K562 (cell line): ENCODE measurements around the gene GCDH. TPM values are rescaled to one million over a fixed set of nuclear protein-coding genes. Genes with fewer than 3 reads are reported as not detected.

Source experiments
- ATAC-seq: fragments of 200-7000 bp; cut with Tn5 transposase; 3 replicates; pipeline ENCODE4 v1.9.1; 2020; ENCODE audit warnings: moderate library complexity
- BruUV-seq: library from RNA; stranded (reverse); fragments of 400-500 nt; replicated peaks from 2 replicates; lab custom pipeline; 2021; lab: Mats Ljungman, UMichigan
- CTCF ChIA-PET: fragments of 300-600 bp; formaldehyde crosslinking; extraction: SDS; loops from one replicate; lab custom pipeline; 2021; ENCODE audit warnings: low intra/inter-chr PET ratio; lab: Yijun Ruan, JAX
- POLR2A ChIA-PET: fragments of 300-600, 350-650 bp; sonication (Branson Sonifier 250); formaldehyde crosslinking; extraction: SDS; loops from one replicate; lab custom pipeline; 2021; ENCODE audit warnings: antibody characterized with exemption, inconsistent platforms; lab: Yijun Ruan, JAX
- DNase-seq, 4 experiments: peaks; one replicate each; pipeline versions ENCODE4 v3.0.0 to v3.0.0-alpha.2; 2011 to 2018; ENCODE audit warnings: low spot score in 3 of 4, mixed read lengths in 3 of 4; ENCODE audit errors: extremely low read depth in 1 of 4
- FAIRE-seq: peaks from 2 replicates; lab custom pipeline; 2011; peaks lifted over from hg19 to GRCh38; lab: Jason Lieb, UNC
- H2AFZ ChIP-seq: 2 replicates; pipeline ENCODE4 v1.6.0; 2011; ENCODE audit warnings: low read depth, low read length, control low read depth, inconsistent platforms
- H3K27ac ChIP-seq: fragments of 200-600 bp; 3 replicates; pipeline ENCODE4 v1.8.0; 2011; ENCODE audit warnings: low read depth, mild to moderate bottlenecking, control low read depth, inconsistent platforms, low read length, moderate library complexity, mixed read lengths; ENCODE audit errors: extremely low read depth
- H3K27me3 ChIP-seq, 2 experiments: fragments of 300-600 bp in 1 of 2; 2 replicates in 1 of 2; 3 replicates in 1 of 2; pipeline versions ENCODE4 v1.6.0 to v1.8.0; 2011; ENCODE audit warnings: inconsistent platforms in 2 of 2, low read length in 2 of 2, mild to moderate bottlenecking in 1 of 2, mixed read lengths in 1 of 2, moderate library complexity in 1 of 2; ENCODE audit not compliant: control insufficient read depth in 2 of 2, insufficient read depth in 2 of 2
- H3K36me3 ChIP-seq: fragments of 300-600 bp; 3 replicates; pipeline ENCODE4 v1.8.0; 2011; ENCODE audit warnings: mild to moderate bottlenecking, low read length, inconsistent platforms; ENCODE audit not compliant: control insufficient read depth, insufficient read depth
- H3K4me1 ChIP-seq, 2 experiments: fragments of 200-600 bp in 1 of 2; replicated peaks in 1 of 2; 2 replicates in 1 of 2; 3 replicates in 1 of 2; pipeline versions ENCODE4 v1.5.1 to v1.8.0; 2011; ENCODE audit warnings: inconsistent platforms in 2 of 2, low read length in 2 of 2, mild to moderate bottlenecking in 1 of 2, mixed read lengths in 1 of 2, moderate library complexity in 1 of 2; ENCODE audit not compliant: control insufficient read depth in 2 of 2, insufficient read depth in 2 of 2
- H3K4me2 ChIP-seq: 2 replicates; pipeline ENCODE4 v1.6.1; 2011; ENCODE audit warnings: low read length, control low read depth, inconsistent platforms, mixed read lengths; ENCODE audit not compliant: insufficient read depth
- H3K4me3 ChIP-seq: fragments of 200-600 bp; sonication (generic), shearing (Covaris generic); 2 replicates; pipeline ENCODE4 v1.5.1; 2016; ENCODE audit warnings: control low read depth, inconsistent platforms
- H3K79me2 ChIP-seq: fragments of 200-600 bp; 3 replicates; pipeline ENCODE4 v1.8.0; 2011; ENCODE audit warnings: low read length, inconsistent platforms; ENCODE audit not compliant: control insufficient read depth, insufficient read depth
- H3K9ac ChIP-seq, 2 experiments: 2 replicates each; pipeline versions ENCODE4 v1.6.0 to v1.6.1; 2011; ENCODE audit warnings: low read depth in 2 of 2, low read length in 2 of 2, control low read depth in 1 of 2, inconsistent platforms in 1 of 2, mild to moderate bottlenecking in 1 of 2, mixed read lengths in 1 of 2; ENCODE audit not compliant: insufficient read depth in 1 of 2
- H3K9me1 ChIP-seq: one replicate; pipeline ENCODE4 v1.6.0; 2011; ENCODE audit warnings: inconsistent platforms, mild to moderate bottlenecking, low read length, moderate library complexity; ENCODE audit not compliant: control insufficient read depth, insufficient read depth
- H3K9me3 ChIP-seq: replicated peaks from 2 replicates; pipeline ENCODE4 v1.5.1; 2011; ENCODE audit warnings: low read depth, low read length, inconsistent platforms; ENCODE audit not compliant: control insufficient read depth, insufficient read depth
- H4K20me1 ChIP-seq: replicated peaks from 2 replicates; pipeline ENCODE4 v1.6.1; 2011; ENCODE audit warnings: low read length, inconsistent platforms, mixed read lengths; ENCODE audit not compliant: control insufficient read depth, insufficient read depth
- CREBBP ChIP-seq: IDR thresholded peaks from one replicate; pipeline ENCODE4 v1.6.1; 2012; ENCODE audit warnings: low read depth, mild to moderate bottlenecking, control low read depth, inconsistent platforms, low read length
- EP400 ChIP-seq: fragments of 450-650 bp; IDR thresholded peaks from 2 replicates; pipeline ENCODE4 v1.6.1; 2017; ENCODE audit warnings: antibody characterized with exemption, mild to moderate bottlenecking, moderate library complexity
- HLTF ChIP-seq: fragments of 450-650 bp; IDR thresholded peaks from 2 replicates; pipeline ENCODE4 v1.6.1; 2016
- IRF2 ChIP-seq: sonication (generic); formaldehyde crosslinking; IDR thresholded peaks from 2 replicates; pipeline ENCODE4 v1.8.1; 2022; ENCODE audit warnings: mild to moderate bottlenecking, missing genetic modification reagents
- KAT7 ChIP-seq: sonication (generic); formaldehyde crosslinking; IDR thresholded peaks from 2 replicates; pipeline ENCODE4 v1.8.0; 2022; ENCODE audit warnings: missing genetic modification reagents, mild to moderate bottlenecking, borderline replicate concordance
- MAFK ChIP-seq: IDR thresholded peaks from 2 replicates; pipeline ENCODE4 v1.6.1; 2011; ENCODE audit warnings: low read length, improper control_type of control experiment
- NFIC ChIP-seq: fragments of 450-650 bp; IDR thresholded peaks from 2 replicates; pipeline ENCODE4 v1.6.1; 2017; ENCODE audit warnings: mild to moderate bottlenecking, inconsistent platforms
- SAP30 ChIP-seq: fragments of 200-600 bp; sonication (generic); IDR thresholded peaks from 2 replicates; pipeline ENCODE4 v1.6.1; 2012; ENCODE audit warnings: borderline replicate concordance, low read depth, mild to moderate bottlenecking, moderate library complexity, low read length, control low read depth, inconsistent platforms; ENCODE audit not compliant: insufficient read depth, poor library complexity, severe bottlenecking
- SETDB1 ChIP-seq: IDR thresholded peaks from one replicate; pipeline ENCODE4 v1.6.1; 2012; ENCODE audit warnings: low read length, control low read depth, inconsistent platforms
- ZFP1 ChIP-seq: fragments of 450-650 bp; formaldehyde crosslinking; IDR thresholded peaks from 2 replicates; pipeline ENCODE4 v1.4.0; 2020; ENCODE audit warnings: mild to moderate bottlenecking, mixed read lengths
- ZNF239 ChIP-seq: fragments of 250-450 bp; sonication (Bioruptor Pico); IDR thresholded peaks from 2 replicates; pipeline ENCODE4 v1.4.0; 2020; ENCODE audit warnings: mild to moderate bottlenecking
- ZNF24 ChIP-seq: fragments of 450-650 bp; IDR thresholded peaks from 2 replicates; pipeline ENCODE4 v1.6.1; 2016
- ZNF436 ChIP-seq: fragments of 250-450, 450-650 bp; sonication (Bioruptor Pico); formaldehyde crosslinking; IDR thresholded peaks from 2 replicates; pipeline ENCODE4 v1.7.0; 2020; ENCODE audit warnings: mild to moderate bottlenecking
- ZNF507 ChIP-seq: conservative IDR thresholded peaks from 2 replicates; pipeline ENCODE4 v1.6.1; 2017; ENCODE audit warnings: missing genetic modification characterization, missing compliant biosample characterization
- WGBS: fragments of 100-300 bp; shearing (Covaris generic); methylation state at CpG from one replicate; pipeline ENCODE4 v1.1.6; 2016; ENCODE audit warnings: low coverage, mixed read lengths; ENCODE audit not compliant: insufficient coverage; ENCODE audit errors: missing lambda C conversion rate; 5-methylcytosine and 5-hydroxymethylcytosine counted together
- in situ Hi-C: fragments of 300-500 bp; cut with MboI; formaldehyde crosslinking; loops from 4 replicates; pipeline ENCODE4 v1.15.0; 2018; ENCODE audit warnings: inconsistent platforms, mixed read lengths
- intact Hi-C: fragments of 100-400 bp; cut with micrococcal nuclease; formaldehyde crosslinking; loops from 2 replicates; pipeline ENCODE4 v1.14.2; 2022
- polyA plus RNA-seq, 8 experiments: library from polyadenylated mRNA; depleted of rRNA in 4 of 8; stranded (reverse) in 5 of 8; unstranded in 3 of 8; fragments of >200 nt; fragmentation: Nextera tagmentation in 2 of 8; fragmentation: Illumina TruSeq in 1 of 8; extraction: Ambion mirVana in 2 of 8; extraction: Trizol in 1 of 8; gene quantifications; 2 replicates each; pipeline versions ENCODE4 v1.2.1 to v1.2.3, GENCODE V29; 2011 to 2014; ENCODE audit warnings: inconsistent platforms in 1 of 8, missing spikeins in 1 of 8
- total RNA-seq, 7 experiments: library from RNA; depleted of rRNA in 6 of 7; stranded (reverse); fragments of >200 nt in 6 of 7; fragmentation: Illumina TruSeq in 2 of 7; extraction: Trizol in 2 of 7; gene quantifications; 2 replicates each; pipeline versions ENCODE4 v1.2.1 to v1.2.3, GENCODE V29; 2011 to 2021; ENCODE audit warnings: low replicate concordance in 1 of 7
- TF ChIP-seq, protein P1 (sequence below): fragments of 450-650 bp; IDR thresholded peaks from one replicate; pipeline ENCODE4 v1.6.1; 2018; ENCODE audit warnings: mild to moderate bottlenecking, moderate library complexity; ENCODE audit not compliant: partially characterized antibody
- TF ChIP-seq, protein P2 (sequence below): fragments of 450-650 bp; IDR thresholded peaks from 2 replicates; pipeline ENCODE4 v1.6.1; 2018; ENCODE audit not compliant: partially characterized antibody
- TF ChIP-seq, protein P3 (sequence below): sonication (generic); formaldehyde crosslinking; IDR thresholded peaks from 2 replicates; pipeline ENCODE4 v1.8.0; 2022; ENCODE audit warnings: missing genetic modification reagents, mild to moderate bottlenecking, borderline replicate concordance

The GCDH gene
- total and polyA plus RNA-seq, 9 of the 15 experiments (the other 6 are each of a cell fraction or from before 2014, with no cell fraction given) = 2.9 to 50.8 (median 19.1) TPM

DNA sequence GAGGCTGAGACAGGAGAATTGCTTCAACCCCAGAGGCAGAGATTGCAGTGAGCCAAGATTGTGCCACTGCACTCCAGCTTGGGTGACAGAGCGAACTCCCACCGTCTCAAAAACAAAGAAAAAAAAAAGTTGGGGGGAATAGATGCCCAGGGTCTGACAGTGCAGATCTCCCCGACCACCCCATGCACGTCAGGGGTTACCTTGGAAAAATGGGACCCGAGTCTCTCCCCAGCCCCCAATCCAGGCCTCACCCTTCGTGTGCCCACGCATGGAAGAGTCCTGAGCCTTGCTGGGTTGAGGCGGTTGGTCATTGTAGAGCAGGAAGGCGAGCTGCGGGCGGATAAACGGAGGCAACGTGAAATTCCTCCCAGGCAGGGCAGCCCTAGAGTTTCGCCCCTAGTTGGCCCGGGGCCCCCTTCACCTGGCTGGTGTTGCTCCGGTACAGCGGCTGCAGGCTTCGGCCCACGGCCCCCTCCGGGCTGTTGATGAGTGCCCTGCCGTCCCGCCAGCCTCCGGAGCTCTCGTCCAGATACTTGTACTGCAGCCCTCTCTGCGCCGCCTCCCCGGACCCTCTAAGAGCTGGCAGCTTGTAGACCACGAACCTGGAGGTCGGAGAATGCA is 10.3 kb upstream of the GCDH start:
- Histone ChIP-seq H3K36me3 (peaks cover 42% of the 10 kb centered on the region), H3K79me2 (peaks cover 50% of the 10 kb centered on the region), H3K9me3 (no peaks in the 10 kb centered on the region), H3K27ac (peak overlapping the region; percentile 96), H4K20me1 (peaks cover 5% of the 10 kb centered on the region; the same call in 1 of the 2 replicates), H3K27me3 (no peaks in the 10 kb centered on the region), H3K4me2 (peak overlapping the region; percentile 93), H3K4me3 (peak overlapping the region; percentile 67), H3K9me1 (no peaks in the 10 kb centered on the region), H3K4me1 (peaks cover 31 to 59% of the 10 kb centered on the region in 2 experiments; a peak in 4 of 5 replicates), H3K9ac (peak overlapping the region; percentile 73 to 96), H2AFZ (peak overlapping the region; percentile 88)
- DNase-seq (no peak), FAIRE-seq (no peak), ATAC-seq (no peak)
- intact Hi-C loops (no loop called here), in situ Hi-C loops (no loop called here)
- POLR2A ChIA-PET = interaction anchor here (0.6 to 2.9 kb wide), 12 partner anchors 8 to 274 kb away, joined by 3 to 23 read pairs (median 3); partner anchors contain the start of genes CALR, FARSA, GCDH and JUNB
- TSS peak; percentile 9 for BruUV-seq
- 21% methylated on average over 17 of the region's 29 CpGs for WGBS
- CTCF ChIA-PET = no interaction called here
- TF ChIP-seq EP400 (no peak), SAP30 (peak; percentile 48), ZNF239 (CRISPR knock-in tag) (no peak), SETDB1 (no peak), ZNF507 (no peak), CREBBP (no peak), KAT7 (CRISPR knock-in tag) (peak; percentile 34; the same call in 1 of the 2 replicates), MAFK (no peak), IRF2 (CRISPR knock-in tag) (no peak), ZFP1 (no peak), HLTF (no peak), ZNF436 (CRISPR knock-in tag) (no peak), ZNF24 (no peak), NFIC (no peak)
- TF ChIP-seq, protein P1, sequence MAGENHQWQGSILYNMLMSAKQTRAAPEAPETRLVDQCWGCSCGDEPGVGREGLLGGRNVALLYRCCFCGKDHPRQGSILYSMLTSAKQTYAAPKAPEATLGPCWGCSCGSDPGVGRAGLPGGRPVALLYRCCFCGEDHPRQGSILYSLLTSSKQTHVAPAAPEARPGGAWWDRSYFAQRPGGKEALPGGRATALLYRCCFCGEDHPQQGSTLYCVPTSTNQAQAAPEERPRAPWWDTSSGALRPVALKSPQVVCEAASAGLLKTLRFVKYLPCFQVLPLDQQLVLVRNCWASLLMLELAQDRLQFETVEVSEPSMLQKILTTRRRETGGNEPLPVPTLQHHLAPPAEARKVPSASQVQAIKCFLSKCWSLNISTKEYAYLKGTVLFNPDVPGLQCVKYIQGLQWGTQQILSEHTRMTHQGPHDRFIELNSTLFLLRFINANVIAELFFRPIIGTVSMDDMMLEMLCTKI = no peak
- TF ChIP-seq, protein P2, sequence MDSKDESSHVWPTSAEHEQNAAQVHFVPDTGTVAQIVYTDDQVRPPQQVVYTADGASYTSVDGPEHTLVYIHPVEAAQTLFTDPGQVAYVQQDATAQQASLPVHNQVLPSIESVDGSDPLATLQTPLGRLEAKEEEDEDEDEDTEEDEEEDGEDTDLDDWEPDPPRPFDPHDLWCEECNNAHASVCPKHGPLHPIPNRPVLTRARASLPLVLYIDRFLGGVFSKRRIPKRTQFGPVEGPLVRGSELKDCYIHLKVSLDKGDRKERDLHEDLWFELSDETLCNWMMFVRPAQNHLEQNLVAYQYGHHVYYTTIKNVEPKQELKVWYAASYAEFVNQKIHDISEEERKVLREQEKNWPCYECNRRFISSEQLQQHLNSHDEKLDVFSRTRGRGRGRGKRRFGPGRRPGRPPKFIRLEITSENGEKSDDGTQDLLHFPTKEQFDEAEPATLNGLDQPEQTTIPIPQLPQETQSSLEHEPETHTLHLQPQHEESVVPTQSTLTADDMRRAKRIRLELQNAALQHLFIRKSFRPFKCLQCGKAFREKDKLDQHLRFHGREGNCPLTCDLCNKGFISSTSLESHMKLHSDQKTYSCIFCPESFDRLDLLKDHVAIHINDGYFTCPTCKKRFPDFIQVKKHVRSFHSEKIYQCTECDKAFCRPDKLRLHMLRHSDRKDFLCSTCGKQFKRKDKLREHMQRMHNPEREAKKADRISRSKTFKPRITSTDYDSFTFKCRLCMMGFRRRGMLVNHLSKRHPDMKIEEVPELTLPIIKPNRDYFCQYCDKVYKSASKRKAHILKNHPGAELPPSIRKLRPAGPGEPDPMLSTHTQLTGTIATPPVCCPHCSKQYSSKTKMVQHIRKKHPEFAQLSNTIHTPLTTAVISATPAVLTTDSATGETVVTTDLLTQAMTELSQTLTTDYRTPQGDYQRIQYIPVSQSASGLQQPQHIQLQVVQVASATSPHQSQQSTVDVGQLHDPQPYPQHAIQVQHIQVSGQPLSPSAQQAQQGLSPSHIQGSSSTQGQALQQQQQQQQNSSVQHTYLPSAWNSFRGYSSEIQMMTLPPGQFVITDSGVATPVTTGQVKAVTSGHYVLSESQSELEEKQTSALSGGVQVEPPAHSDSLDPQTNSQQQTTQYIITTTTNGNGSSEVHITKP = peak; percentile 96
- TF ChIP-seq, protein P3, sequence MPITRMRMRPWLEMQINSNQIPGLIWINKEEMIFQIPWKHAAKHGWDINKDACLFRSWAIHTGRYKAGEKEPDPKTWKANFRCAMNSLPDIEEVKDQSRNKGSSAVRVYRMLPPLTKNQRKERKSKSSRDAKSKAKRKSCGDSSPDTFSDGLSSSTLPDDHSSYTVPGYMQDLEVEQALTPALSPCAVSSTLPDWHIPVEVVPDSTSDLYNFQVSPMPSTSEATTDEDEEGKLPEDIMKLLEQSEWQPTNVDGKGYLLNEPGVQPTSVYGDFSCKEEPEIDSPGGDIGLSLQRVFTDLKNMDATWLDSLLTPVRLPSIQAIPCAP (CRISPR knock-in tag) = 0 out of 2 replicates have a peak, but pooled peaks have one; percentile 12
